H1 (cell line): ENCODE data around the gene PPFIBP2. TPM values are rescaled to one million over a fixed set of nuclear protein-coding genes. Genes with fewer than 3 reads are reported as not detected.

Source experiments
- CTCF ChIA-PET: fragments of 300-600 bp; sonication (Branson Sonifier 250); formaldehyde crosslinking; loops from one replicate; lab custom pipeline; 2021; ENCODE audit not compliant: partially characterized antibody; lab: Charles Lee
- POLR2A ChIA-PET: fragments of 300-600 bp; sonication (Branson Sonifier 250); formaldehyde crosslinking; loops from one replicate; lab custom pipeline; 2021; ENCODE audit warnings: inconsistent platforms; ENCODE audit not compliant: partially characterized antibody; lab: Charles Lee
- DNase-seq, 2 experiments: peaks; one replicate each; pipeline versions ENCODE4 v3.0.0 to v3.0.0-alpha.2; 2010 to 2022; ENCODE audit warnings: low spot score in 2 of 2, low read depth in 1 of 2, mixed read lengths in 1 of 2
- FAIRE-seq: peaks from 2 replicates; lab custom pipeline; 2011; peaks lifted over from hg19 to GRCh38; lab: Jason Lieb, UNC
- H2AFZ ChIP-seq: 2 replicates; pipeline ENCODE4 v1.8.1; 2012; ENCODE audit warnings: low read length, inconsistent platforms
- H2AK5ac ChIP-seq: 2 replicates; pipeline ENCODE4 v1.6.1; 2013; ENCODE audit warnings: low read depth, low read length
- H2BK120ac ChIP-seq: replicated peaks from 2 replicates; pipeline ENCODE3; 2013; ENCODE audit warnings: low read depth, low read length, inconsistent platforms
- H2BK12ac ChIP-seq: 2 replicates; pipeline ENCODE4 v1.6.1; 2013; ENCODE audit warnings: low read depth, low read length
- H2BK15ac ChIP-seq: 2 replicates; pipeline ENCODE4 v1.6.1; 2013; ENCODE audit warnings: low read length
- H2BK20ac ChIP-seq: 2 replicates; pipeline ENCODE4 v1.6.1; 2013; ENCODE audit warnings: low read length
- H2BK5ac ChIP-seq: 2 replicates; pipeline ENCODE4 v1.6.1; 2013; ENCODE audit warnings: low read depth, low read length
- H3K14ac ChIP-seq: 2 replicates; pipeline ENCODE4 v1.6.1; 2013; ENCODE audit warnings: inconsistent platforms; ENCODE audit not compliant: insufficient read length
- H3K18ac ChIP-seq: 2 replicates; pipeline ENCODE4 v1.6.1; 2013; ENCODE audit warnings: low read length; ENCODE audit errors: extremely low read depth
- H3K23ac ChIP-seq: 2 replicates; pipeline ENCODE4 v1.6.1; 2013; ENCODE audit warnings: inconsistent platforms; ENCODE audit not compliant: insufficient read length
- H3K23me2 ChIP-seq: 2 replicates; pipeline ENCODE4 v1.6.1; 2013; ENCODE audit warnings: low read depth, low read length
- H3K27ac ChIP-seq: 2 replicates; pipeline ENCODE4 v1.6.1; 2011; ENCODE audit warnings: low read depth, low read length, inconsistent platforms
- H3K27me3 ChIP-seq, 4 experiments: replicated peaks in 1 of 4; 1 replicate in 1 of 4; 2 replicates in 3 of 4; pipeline versions ENCODE4 v1.6.1 to v1.8.1; 2011 to 2013; ENCODE audit warnings: low read length in 3 of 4, mild to moderate bottlenecking in 3 of 4, inconsistent platforms in 2 of 4, mixed read lengths in 2 of 4, moderate library complexity in 1 of 4; ENCODE audit not compliant: control insufficient read depth in 3 of 4, insufficient read depth in 3 of 4; ENCODE audit errors: extremely low read depth in 1 of 4
- H3K36me3 ChIP-seq, 4 experiments: 2 replicates each; pipeline versions ENCODE4 v1.6.1 to v1.8.1; 2011 to 2013; ENCODE audit warnings: mild to moderate bottlenecking in 4 of 4, low read length in 3 of 4, moderate library complexity in 2 of 4, control low read depth in 1 of 4, inconsistent platforms in 1 of 4; ENCODE audit not compliant: insufficient read depth in 4 of 4, control insufficient read depth in 2 of 4
- H3K4ac ChIP-seq: replicated peaks from 2 replicates; pipeline ENCODE3; 2013; ENCODE audit warnings: low read length, low read depth, mixed read lengths, inconsistent platforms; ENCODE audit not compliant: insufficient read length
- H3K4me1 ChIP-seq, 4 experiments: replicated peaks in 1 of 4; 1 replicate in 1 of 4; 2 replicates in 3 of 4; pipeline versions ENCODE4 v1.6.1 to v1.8.1; 2011 to 2013; ENCODE audit warnings: low read length in 3 of 4, inconsistent platforms in 2 of 4, mixed read lengths in 1 of 4; ENCODE audit not compliant: insufficient read depth in 4 of 4, control insufficient read depth in 3 of 4
- H3K4me2 ChIP-seq, 2 experiments: 2 replicates each; pipeline versions ENCODE4 v1.6.1 to v1.8.1; 2011 to 2013; ENCODE audit warnings: low read depth in 2 of 2, low read length in 2 of 2, control low read depth in 1 of 2, inconsistent platforms in 1 of 2, mild to moderate bottlenecking in 1 of 2; ENCODE audit not compliant: insufficient read depth in 1 of 2
- H3K4me3 ChIP-seq, 4 experiments: fragments of 200-600, 300-600 bp in 1 of 4; sonication (generic), shearing (Covaris generic), sonication (Bioruptor Twin) in 1 of 4; 2 replicates each; pipeline versions ENCODE4 v1.5.1 to v1.8.1; 2011 to 2016; ENCODE audit warnings: low read length in 4 of 4, low read depth in 3 of 4, control low read depth in 2 of 4, inconsistent platforms in 2 of 4, mild to moderate bottlenecking in 2 of 4, mixed read lengths in 1 of 4, moderate library complexity in 1 of 4; ENCODE audit not compliant: insufficient read depth in 2 of 4; ENCODE audit errors: extremely low read depth in 1 of 4
- H3K56ac ChIP-seq: replicated peaks from 2 replicates; pipeline ENCODE3; 2013; ENCODE audit warnings: low read depth, mild to moderate bottlenecking, mixed read lengths, low read length, inconsistent platforms; ENCODE audit not compliant: insufficient read length
- H3K79me1 ChIP-seq: 2 replicates; pipeline ENCODE4 v1.6.1; 2013; ENCODE audit warnings: low read depth, low read length, control low read depth
- H3K79me2 ChIP-seq, 2 experiments: 2 replicates each; pipeline versions ENCODE4 v1.6.1 to v1.8.1; 2012 to 2013; ENCODE audit warnings: low read length in 2 of 2, mild to moderate bottlenecking in 2 of 2, inconsistent platforms in 1 of 2; ENCODE audit not compliant: insufficient read depth in 2 of 2, control insufficient read depth in 1 of 2
- H3K9ac ChIP-seq, 4 experiments: replicated peaks in 1 of 4; 1 replicate in 1 of 4; 2 replicates in 3 of 4; pipeline versions ENCODE4 v1.6.1 to v1.8.1; 2011 to 2013; ENCODE audit warnings: low read depth in 3 of 4, low read length in 3 of 4, control low read depth in 2 of 4, mild to moderate bottlenecking in 2 of 4, moderate library complexity in 2 of 4, inconsistent platforms in 1 of 4; ENCODE audit errors: extremely low read depth in 1 of 4
- H3K9me3 ChIP-seq, 2 experiments: 2 replicates each; pipeline versions ENCODE4 v1.6.1 to v1.8.1; 2012 to 2013; ENCODE audit warnings: mild to moderate bottlenecking in 2 of 2, moderate library complexity in 2 of 2, control low read depth in 1 of 2, inconsistent platforms in 1 of 2, low read depth in 1 of 2, low read length in 1 of 2, mixed read lengths in 1 of 2; ENCODE audit not compliant: insufficient read depth in 2 of 2
- H4K20me1 ChIP-seq, 2 experiments: replicated peaks in 1 of 2; 2 replicates each; pipeline versions ENCODE3 to v1.8.1; 2011 to 2013; ENCODE audit warnings: inconsistent platforms in 2 of 2, low read length in 2 of 2, mild to moderate bottlenecking in 1 of 2; ENCODE audit not compliant: insufficient read depth in 2 of 2, control insufficient read depth in 1 of 2
- H4K5ac ChIP-seq: 2 replicates; pipeline ENCODE4 v1.6.1; 2013; ENCODE audit warnings: low read length, low read depth, mixed read lengths, inconsistent platforms; ENCODE audit not compliant: insufficient read length
- H4K8ac ChIP-seq: 2 replicates; pipeline ENCODE4 v1.8.0; 2013; ENCODE audit warnings: mild to moderate bottlenecking, moderate library complexity, low read length, inconsistent platforms; ENCODE audit not compliant: insufficient read depth; ENCODE audit errors: extremely low read depth
- H4K91ac ChIP-seq: replicated peaks from 2 replicates; pipeline ENCODE3; 2013; ENCODE audit warnings: low read length, mixed read lengths, inconsistent platforms; ENCODE audit not compliant: insufficient read length
- CBX5 ChIP-seq: fragments of 300-800, 300-1000 bp; sonication (generic); IDR thresholded peaks from 2 replicates; pipeline ENCODE4 v1.7.1; 2016; ENCODE audit warnings: antibody characterized with exemption, low read length, low read depth
- CEBPB ChIP-seq: IDR thresholded peaks from 2 replicates; pipeline ENCODE4 v1.6.1; 2012; ENCODE audit warnings: low read depth, low read length
- CREB1 ChIP-seq: IDR thresholded peaks from 2 replicates; pipeline ENCODE4 v1.6.1; 2012; ENCODE audit warnings: inconsistent platforms
- EZH2 ChIP-seq: fragments of 200-600 bp; sonication (generic); IDR thresholded peaks from 2 replicates; pipeline ENCODE4 v1.7.1; 2012; ENCODE audit warnings: low read depth, mild to moderate bottlenecking, moderate library complexity, low read length, inconsistent platforms; ENCODE audit not compliant: severe bottlenecking
- GTF2F1 ChIP-seq: IDR thresholded peaks from 2 replicates; pipeline ENCODE4 v1.6.1; 2012; ENCODE audit warnings: low read depth, low read length, improper control_type of control experiment, borderline replicate concordance
- HDAC2 ChIP-seq, 2 experiments: fragments of 300-600 bp in 1 of 2; sonication (generic) in 1 of 2; IDR thresholded peaks; 2 replicates each; pipeline ENCODE4 v1.6.1; 2011 to 2012; ENCODE audit warnings: low read depth in 2 of 2, low read length in 2 of 2, mild to moderate bottlenecking in 2 of 2, moderate library complexity in 2 of 2, borderline replicate concordance in 1 of 2, inconsistent platforms in 1 of 2
- MAFK ChIP-seq: IDR thresholded peaks from 2 replicates; pipeline ENCODE4 v1.6.1; 2012; ENCODE audit warnings: low read depth, mild to moderate bottlenecking, improper control_type of control experiment, low read length
- RFX5 ChIP-seq: IDR thresholded peaks from 2 replicates; pipeline ENCODE4 v1.6.1; 2011; ENCODE audit warnings: low read depth, low read length, improper control_type of control experiment, borderline replicate concordance
- SP4 ChIP-seq: IDR thresholded peaks from 2 replicates; pipeline ENCODE4 v1.6.1; 2012; ENCODE audit warnings: low read length, inconsistent platforms
- ZNF274 ChIP-seq: IDR thresholded peaks from 2 replicates; pipeline ENCODE4 v1.7.0; 2012; ENCODE audit warnings: low read length, borderline replicate concordance; ENCODE audit errors: extremely low read depth
- WGBS, 2 experiments: shearing (Covaris generic) in 1 of 2; methylation state at CpG; one replicate each; pipeline versions ENCODE4 v1.1.6 to v1.1.7; 2013 to 2015; ENCODE audit warnings: low lambda C conversion rate in 2 of 2, mixed read lengths in 2 of 2, inconsistent platforms in 1 of 2, low coverage in 1 of 2, missing lambda C conversion rate in 1 of 2; ENCODE audit not compliant: insufficient replicate concordance in 2 of 2, insufficient coverage in 1 of 2, insufficient read length in 1 of 2; ENCODE audit errors: extremely low coverage in 1 of 2, missing lambda C conversion rate in 1 of 2; 5-methylcytosine and 5-hydroxymethylcytosine counted together
- polyA plus RNA-seq, 7 experiments: library from polyadenylated mRNA; depleted of rRNA in 3 of 7; stranded (reverse) in 5 of 7; unstranded in 2 of 7; fragments of >200 nt in 5 of 7; fragments of 200-250 nt in 2 of 7; gene quantifications; 1 replicate in 5 of 7; 2 replicates in 1 of 7; 4 replicates in 1 of 7; pipeline versions ENCODE4 v1.2.1 to v1.2.3, GENCODE V29; 2011 to 2013; ENCODE audit warnings: missing spikeins in 2 of 7, mixed read lengths in 2 of 7
- total RNA-seq: library from RNA; stranded (reverse); fragmentation: NEBNext Ultra II Directional; extraction: Animal tissue kit (Norgen Biotek cat#: 25700); gene quantifications from 2 replicates; pipeline ENCODE4 v1.2.1, GENCODE V29; 2021
- TF ChIP-seq, protein P1 (sequence below): IDR thresholded peaks from 2 replicates; pipeline ENCODE4 v1.6.1; 2011; ENCODE audit warnings: low read depth, mild to moderate bottlenecking, low read length; ENCODE audit not compliant: insufficient read depth
- TF ChIP-seq, protein P2 (sequence below): IDR thresholded peaks from 2 replicates; pipeline ENCODE4 v1.6.1; 2012; ENCODE audit warnings: low read length, inconsistent platforms

The PPFIBP2 gene
- total and polyA plus RNA-seq, 2 of the 8 experiments (the other 6 are each of a cell fraction or from before 2014, with no cell fraction given): 5.5 to 9.8 TPM

DNA sequence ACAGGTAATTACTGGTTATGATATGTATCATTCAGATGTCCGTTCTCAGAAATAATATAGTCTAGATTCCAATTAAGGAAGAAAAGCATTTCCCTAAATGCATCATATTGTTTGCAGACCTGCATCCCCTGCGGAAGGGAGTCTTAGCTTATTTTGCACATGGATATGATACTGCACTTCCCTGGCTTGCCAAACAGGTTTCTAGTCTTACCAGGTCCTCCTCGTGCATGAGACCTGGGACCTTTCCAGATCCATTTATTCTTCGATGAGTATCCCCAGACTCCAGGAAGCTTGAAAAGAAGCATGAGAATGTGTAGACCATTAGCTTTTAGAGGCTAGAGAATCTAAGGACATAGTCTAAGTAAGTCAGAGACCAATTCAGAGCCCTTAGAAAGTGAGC is 128.9 kb downstream of the PPFIBP2 start:
- Histone ChIP-seq H2BK20ac (no peak overlapping the region), H2BK120ac (no peak overlapping the region), H3K4me3 (no peak overlapping the region), H3K9me3 (no peaks in the 10 kb centered on the region), H3K56ac (no peak overlapping the region), H2BK5ac (no peak overlapping the region), H3K18ac (no peak overlapping the region), H4K8ac (no peak overlapping the region), H3K23me2 (no peaks in the 10 kb centered on the region), H3K9ac (no peak overlapping the region), H2BK12ac (no peak overlapping the region), H3K79me2 (no peaks in the 10 kb centered on the region), H4K91ac (no peak overlapping the region), H2BK15ac (no peak overlapping the region), H3K27ac (no peak overlapping the region), H3K79me1 (no peaks in the 10 kb centered on the region), H3K4ac (no peak overlapping the region), H3K23ac (no peak overlapping the region), H3K27me3 (no peaks in the 10 kb centered on the region), H3K14ac (no peak overlapping the region), H2AK5ac (no peak overlapping the region), H4K20me1 (no peaks in the 10 kb centered on the region), H3K36me3 (0 out of 8 replicates have a peak, but pooled peaks cover 0 to 2% (median 0%) of the 10 kb centered on the region in 4 experiments), H2AFZ (no peak overlapping the region), H3K4me2 (no peak overlapping the region), H3K4me1 (no peaks in the 10 kb centered on the region), H4K5ac (no peak overlapping the region)
- ChIA-PET POLR2A (no interaction called here), CTCF (interaction anchor here (0.6 to 16.4 kb wide), 13 partner anchors 9 to 288 kb away, joined by 3 to 325 read pairs (median 4); no protein-coding TSS in a partner anchor)
- 78% methylated on average over 4 of the region's 4 CpGs; no CpG with 5 or more reads in 1 of the 2 experiments for WGBS, 2 experiments
- no peak for DNase-seq
- FAIRE-seq: no peak
- TF ChIP-seq GTF2F1 (no peak), EZH2 (no peak), CBX5 (no peak), CREB1 (no peak), CEBPB (no peak), HDAC2 (IDR thresholded peaks at IDR 0.05; ENCODE audit: borderline replicate concordance in 1 of 2, low read depth in 2 of 2, low read length in 2 of 2) (no peak), ZNF274 (no peak), RFX5 (no peak), SP4 (no peak), MAFK (no peak)
- TF ChIP-seq, protein P1, sequence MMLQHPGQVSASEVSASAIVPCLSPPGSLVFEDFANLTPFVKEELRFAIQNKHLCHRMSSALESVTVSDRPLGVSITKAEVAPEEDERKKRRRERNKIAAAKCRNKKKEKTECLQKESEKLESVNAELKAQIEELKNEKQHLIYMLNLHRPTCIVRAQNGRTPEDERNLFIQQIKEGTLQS: no peak
- TF ChIP-seq, protein P2, sequence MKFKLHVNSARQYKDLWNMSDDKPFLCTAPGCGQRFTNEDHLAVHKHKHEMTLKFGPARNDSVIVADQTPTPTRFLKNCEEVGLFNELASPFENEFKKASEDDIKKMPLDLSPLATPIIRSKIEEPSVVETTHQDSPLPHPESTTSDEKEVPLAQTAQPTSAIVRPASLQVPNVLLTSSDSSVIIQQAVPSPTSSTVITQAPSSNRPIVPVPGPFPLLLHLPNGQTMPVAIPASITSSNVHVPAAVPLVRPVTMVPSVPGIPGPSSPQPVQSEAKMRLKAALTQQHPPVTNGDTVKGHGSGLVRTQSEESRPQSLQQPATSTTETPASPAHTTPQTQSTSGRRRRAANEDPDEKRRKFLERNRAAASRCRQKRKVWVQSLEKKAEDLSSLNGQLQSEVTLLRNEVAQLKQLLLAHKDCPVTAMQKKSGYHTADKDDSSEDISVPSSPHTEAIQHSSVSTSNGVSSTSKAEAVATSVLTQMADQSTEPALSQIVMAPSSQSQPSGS: no peak
